ENCODE measurements around the gene UIMC1.

DNA sequence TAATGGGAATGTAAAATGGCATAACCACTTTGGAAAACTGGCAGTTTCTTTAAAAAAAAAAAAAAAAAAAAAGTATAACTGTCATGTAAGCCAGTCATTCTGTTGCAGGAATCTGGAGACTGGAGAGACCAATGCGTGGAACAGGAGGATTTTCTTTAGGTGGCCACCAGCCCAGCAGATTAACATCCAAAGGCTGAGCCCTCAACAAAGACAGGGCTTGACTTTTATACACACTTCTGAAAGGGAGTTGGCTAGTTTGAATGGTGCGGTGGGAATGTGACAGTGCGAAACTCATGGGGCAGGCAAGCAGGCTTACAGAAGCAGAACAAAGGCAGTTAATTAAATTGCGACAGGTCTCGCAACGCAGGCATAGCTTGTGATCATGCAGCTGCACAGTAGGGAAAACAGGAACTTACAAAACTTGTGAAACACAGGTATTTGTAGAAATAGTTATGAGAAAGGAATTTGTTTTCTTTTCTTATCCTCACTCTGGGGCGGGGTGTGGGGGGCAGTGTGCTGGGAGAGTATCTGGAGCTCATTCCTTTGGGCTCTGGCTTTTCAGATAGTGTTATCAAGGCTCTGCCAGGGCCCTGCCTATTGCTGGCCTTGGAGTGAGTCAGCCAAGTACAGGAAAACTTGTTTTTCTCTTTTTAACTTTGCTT is 12.0 kb downstream of the UIMC1 start:
- TF ChIP-seq, protein P1, sequence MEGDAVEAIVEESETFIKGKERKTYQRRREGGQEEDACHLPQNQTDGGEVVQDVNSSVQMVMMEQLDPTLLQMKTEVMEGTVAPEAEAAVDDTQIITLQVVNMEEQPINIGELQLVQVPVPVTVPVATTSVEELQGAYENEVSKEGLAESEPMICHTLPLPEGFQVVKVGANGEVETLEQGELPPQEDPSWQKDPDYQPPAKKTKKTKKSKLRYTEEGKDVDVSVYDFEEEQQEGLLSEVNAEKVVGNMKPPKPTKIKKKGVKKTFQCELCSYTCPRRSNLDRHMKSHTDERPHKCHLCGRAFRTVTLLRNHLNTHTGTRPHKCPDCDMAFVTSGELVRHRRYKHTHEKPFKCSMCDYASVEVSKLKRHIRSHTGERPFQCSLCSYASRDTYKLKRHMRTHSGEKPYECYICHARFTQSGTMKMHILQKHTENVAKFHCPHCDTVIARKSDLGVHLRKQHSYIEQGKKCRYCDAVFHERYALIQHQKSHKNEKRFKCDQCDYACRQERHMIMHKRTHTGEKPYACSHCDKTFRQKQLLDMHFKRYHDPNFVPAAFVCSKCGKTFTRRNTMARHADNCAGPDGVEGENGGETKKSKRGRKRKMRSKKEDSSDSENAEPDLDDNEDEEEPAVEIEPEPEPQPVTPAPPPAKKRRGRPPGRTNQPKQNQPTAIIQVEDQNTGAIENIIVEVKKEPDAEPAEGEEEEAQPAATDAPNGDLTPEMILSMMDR (IDR thresholded peaks at IDR 0.05), result no peak
- no peak for TF ChIP-seq POLR2A (IDR thresholded peaks at IDR 0.05)
